Mononuclear cell (primary cell): ENCODE data around the gene SSH3. TPM values are rescaled to one million over a fixed set of nuclear protein-coding genes. Genes with fewer than 3 reads are reported as not detected.

Experiments used
- total RNA-seq: library from RNA; depleted of rRNA; stranded (reverse); fragments of >200 nt; gene quantifications from one replicate; pipeline ENCODE4 v1.2.3, GENCODE V29; 2012

The SSH3 gene
- total RNA-seq, 1 donor: 4.6 TPM

Other genes starting within 250 kb of the SSH3 start
- gene RHOD, start 246.7 kb upstream of the SSH3 start, total RNA-seq: 0.21 TPM
- gene KDM2A, start 184.3 kb upstream of the SSH3 start, total RNA-seq: 197 TPM
- 185 TPM for gene GRK2, start 37.1 kb upstream of the SSH3 start, total RNA-seq
- 48.4 TPM for gene ANKRD13D, start 14.2 kb upstream of the SSH3 start, total RNA-seq
- 33.9 TPM for gene POLD4, start 50.0 kb downstream of the SSH3 start, total RNA-seq
- gene CLCF1, start 70.1 kb downstream of the SSH3 start, total RNA-seq: 11.0 TPM
- 7.8 TPM for gene RAD9A, start 88.5 kb downstream of the SSH3 start, total RNA-seq
- gene PPP1CA, start 98.3 kb downstream of the SSH3 start, total RNA-seq: 126 TPM
- 51.6 TPM for gene TBC1D10C, start 100.6 kb downstream of the SSH3 start, total RNA-seq
- 3.3 TPM for gene CARNS1, start 112.1 kb downstream of the SSH3 start, total RNA-seq
- gene RPS6KB2, start 125.0 kb downstream of the SSH3 start, total RNA-seq: 52.1 TPM
- 137 TPM for gene PTPRCAP, start 134.2 kb downstream of the SSH3 start, total RNA-seq
- gene CORO1B, start 139.9 kb downstream of the SSH3 start, total RNA-seq: 28.1 TPM
- gene GPR152, start 149.2 kb downstream of the SSH3 start, total RNA-seq: not detected
- gene CABP4, start 151.8 kb downstream of the SSH3 start, total RNA-seq: 2.6 TPM
- 18.4 TPM for gene TMEM134, start 165.7 kb downstream of the SSH3 start, total RNA-seq
- 77.2 TPM for gene AIP, start 179.5 kb downstream of the SSH3 start, total RNA-seq
- gene PITPNM1, start 201.8 kb downstream of the SSH3 start, total RNA-seq: 62.0 TPM
- gene CDK2AP2, start 204.6 kb downstream of the SSH3 start, total RNA-seq: 9.7 TPM
- gene CABP2, start 219.9 kb downstream of the SSH3 start, total RNA-seq: not detected